HT-29 (cell line): ENCODE data around the gene ENTHD1. TPM values are rescaled to one million over a fixed set of nuclear protein-coding genes. Genes with fewer than 3 reads are reported as not detected.
"Not testable (repeated sequence)": the region's sequence is repeated elsewhere in the genome, so short reads cannot be mapped to it uniquely, and the experiment has no call there.

Experiments used
- DNase-seq: peaks from one replicate; pipeline ENCODE4 v3.0.0-alpha.2; 2015; ENCODE audit warnings: low spot score
- total RNA-seq: library from RNA; depleted of rRNA; stranded (reverse); fragments of >200 nt; shearing (Covaris generic); gene quantifications from 2 replicates; pipeline ENCODE4 v1.2.3, GENCODE V29; 2014

Gene ENTHD1
- total RNA-seq, 1 experiment from 2014 or later = not detected

DNA sequence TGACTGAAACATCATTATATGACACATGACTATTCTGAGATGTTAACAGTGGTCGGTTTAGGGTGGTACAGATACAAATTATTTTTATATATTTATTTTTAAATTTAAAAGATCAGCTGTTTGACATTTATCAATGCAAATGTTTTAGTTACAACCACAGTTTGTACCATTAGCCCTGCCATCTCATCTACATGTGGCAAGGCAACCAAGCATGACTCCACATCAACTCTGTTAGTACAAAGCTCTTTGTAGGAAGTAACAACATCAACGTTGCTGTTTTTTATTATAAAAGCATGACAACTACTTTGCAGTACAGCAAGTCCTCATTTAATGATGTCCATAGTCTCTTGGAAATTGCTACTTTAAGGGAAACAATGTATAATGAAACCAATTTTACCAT is 40.8 kb downstream of the ENTHD1 start:
- no peak for DNase-seq

GRCh38 chr22:39851606-39852315 is 41.8 kb downstream of the ENTHD1 start:
- DNase-seq = no peak

- DNase-seq = no peak
These were observed 46.1 kb downstream of the ENTHD1 start for GRCh38 chr22:39847477-39847876.

GRCh38 chr22:39846539-39846938 is 47.0 kb downstream of the ENTHD1 start:
- DNase-seq = not testable (repeated sequence)

DNA sequence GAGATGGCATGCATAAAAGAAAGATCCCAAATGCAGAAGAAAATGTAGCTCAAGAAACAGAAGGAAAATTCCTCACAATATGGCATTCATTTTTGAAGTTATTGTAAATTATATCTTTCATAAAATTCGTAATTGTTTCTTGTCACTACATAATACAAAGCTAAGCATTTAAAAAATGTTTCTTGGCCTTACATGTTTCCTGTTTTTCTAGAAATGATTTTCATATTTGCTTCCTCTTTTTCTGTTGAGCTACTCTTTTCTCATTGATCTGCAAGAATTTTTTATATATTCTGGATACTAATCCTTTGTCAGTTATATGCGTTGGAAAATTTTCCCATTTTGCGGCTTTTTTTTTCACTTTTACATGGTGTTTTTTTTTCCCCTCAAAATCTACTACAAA is 48.0 kb downstream of the ENTHD1 start:
- DNase-seq = no peak

DNA sequence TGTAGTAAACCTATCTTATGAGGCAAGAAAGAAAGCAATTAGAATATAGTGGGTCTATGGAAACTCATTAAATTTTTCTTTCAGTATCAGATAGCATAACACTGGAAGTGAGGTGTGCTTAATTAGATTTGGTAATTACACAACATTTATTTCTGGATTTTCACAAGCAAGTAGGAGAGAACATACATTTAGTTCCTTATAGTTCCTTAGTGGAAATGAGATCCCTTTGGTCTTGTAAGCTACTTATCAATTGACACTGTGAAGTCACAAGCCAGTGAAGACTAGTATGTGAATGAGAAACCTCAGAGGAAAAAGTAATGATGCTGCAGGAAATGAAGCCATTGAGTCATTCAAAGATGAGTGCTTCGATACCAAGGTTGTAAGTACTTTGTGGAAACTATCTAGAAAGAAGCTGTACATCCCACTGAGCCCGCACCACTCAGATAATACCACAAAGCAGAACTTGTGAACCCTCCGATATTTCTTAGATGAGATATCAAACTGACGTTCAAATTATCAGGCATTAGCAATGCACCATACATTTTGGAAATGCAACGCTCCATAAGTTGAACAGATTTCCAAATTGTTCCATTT is 53.5 kb downstream of the ENTHD1 start:
- DNase-seq = no peak

GRCh38 chr22:39839204-39839603 is 54.4 kb downstream of the ENTHD1 start:
- no peak for DNase-seq

GRCh38 chr22:39833610-39834009 is 60.0 kb downstream of the ENTHD1 start:
- no peak for DNase-seq

DNA sequence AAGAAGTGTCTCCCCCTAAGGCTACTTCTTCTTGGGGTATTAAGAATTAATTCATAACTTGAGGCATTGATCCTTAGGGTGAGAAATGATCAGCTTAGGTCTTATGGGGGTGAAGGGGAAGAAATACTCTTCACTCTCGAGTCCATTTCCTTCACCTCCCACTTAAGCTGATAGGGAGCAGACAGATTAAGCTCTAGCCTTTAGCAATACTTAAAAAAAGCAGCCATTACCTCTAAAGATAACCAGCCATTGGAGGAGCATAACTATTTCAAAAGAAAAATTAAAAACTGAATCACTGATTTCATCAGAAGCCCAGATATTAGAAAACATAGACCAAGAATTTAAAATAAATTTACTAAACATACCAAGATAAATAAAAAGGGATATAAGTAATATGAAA is 60.5 kb downstream of the ENTHD1 start:
- DNase-seq = no peak

- DNase-seq = no peak
These were observed 60.9 kb downstream of the ENTHD1 start for GRCh38 chr22:39832627-39833074.

- no peak for DNase-seq
These were observed 67.9 kb downstream of the ENTHD1 start for GRCh38 chr22:39825661-39826102.

DNA sequence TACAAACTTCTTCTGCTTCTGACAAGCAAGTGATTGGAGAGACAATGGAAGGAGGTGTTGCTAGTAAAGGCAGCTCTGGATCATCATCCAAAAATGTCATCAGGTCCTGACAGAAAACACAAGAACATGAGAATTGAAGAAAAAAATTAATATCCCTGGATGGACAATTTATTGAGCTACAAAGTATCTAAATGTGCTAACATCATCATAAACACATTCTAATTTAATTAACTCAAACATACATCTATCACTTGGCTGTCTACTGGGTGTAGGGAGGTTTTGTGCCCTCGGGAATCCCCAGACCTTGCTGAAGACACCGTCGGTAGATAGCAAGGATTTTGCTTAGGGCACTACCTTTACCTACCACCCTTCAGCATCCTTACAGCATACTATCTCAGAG is 72.6 kb downstream of the ENTHD1 start:
- DNase-seq = no peak

DNA sequence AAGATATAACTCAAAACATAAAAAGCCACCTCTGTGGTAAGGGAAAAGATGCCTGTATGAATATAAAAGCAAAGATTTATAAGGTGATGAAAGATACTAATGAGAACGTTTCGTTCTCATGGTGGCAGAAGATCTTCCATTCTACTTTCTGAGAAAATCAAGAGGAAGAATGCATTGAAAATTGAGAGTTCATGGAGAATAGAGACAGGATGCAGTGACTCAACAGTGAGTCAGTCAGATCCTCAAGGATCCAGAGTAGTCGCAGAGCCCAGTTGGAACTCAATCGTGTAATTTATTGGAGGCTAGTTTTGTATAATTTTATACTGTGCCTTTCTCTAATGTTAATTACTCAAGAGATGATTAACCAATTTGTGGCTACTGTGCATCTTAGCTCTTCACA is 73.3 kb downstream of the ENTHD1 start:
- no peak for DNase-seq

DNA sequence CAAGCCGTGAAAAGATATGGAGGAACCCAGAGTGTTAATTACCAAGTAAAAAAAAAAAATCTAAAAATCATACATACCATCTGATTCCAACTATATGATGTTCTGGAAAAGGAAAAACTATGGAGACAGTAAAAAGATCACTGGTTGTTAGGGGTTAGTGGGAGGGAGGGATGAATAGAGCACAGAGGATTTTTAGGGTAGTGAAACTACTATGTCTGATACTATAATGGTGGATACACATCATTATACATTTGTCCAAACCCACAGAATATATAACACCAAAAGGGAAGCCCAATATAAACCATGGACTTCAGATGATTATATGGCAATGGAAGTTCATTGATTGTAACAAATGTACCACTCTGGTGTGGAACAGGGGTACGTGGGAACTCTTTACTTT is 74.1 kb downstream of the ENTHD1 start:
- DNase-seq = no peak

DNA sequence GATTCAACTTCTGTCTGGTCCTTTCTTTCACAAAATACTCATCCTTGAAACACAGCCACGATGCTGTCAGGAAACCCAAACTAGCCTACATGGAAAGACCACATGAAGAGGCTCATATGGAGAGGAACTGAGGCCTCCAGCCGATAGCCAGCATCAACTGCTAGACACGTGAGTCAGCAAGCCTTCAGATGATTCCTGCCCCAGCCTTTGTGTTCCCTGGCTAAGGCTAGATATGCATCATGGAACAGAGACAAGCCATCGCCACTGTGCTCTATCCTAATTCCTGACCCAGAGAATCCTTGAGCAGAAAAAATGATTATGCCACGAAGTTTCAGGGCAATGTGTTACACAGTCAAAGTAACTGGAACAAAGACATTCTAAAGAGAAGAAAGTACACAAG is 75.5 kb downstream of the ENTHD1 start:
- DNase-seq = no peak

GRCh38 chr22:39815932-39816331 is 77.6 kb downstream of the ENTHD1 start:
- DNase-seq = no peak

GRCh38 chr22:39814899-39815298 is 78.7 kb downstream of the ENTHD1 start:
- no peak for DNase-seq

DNA sequence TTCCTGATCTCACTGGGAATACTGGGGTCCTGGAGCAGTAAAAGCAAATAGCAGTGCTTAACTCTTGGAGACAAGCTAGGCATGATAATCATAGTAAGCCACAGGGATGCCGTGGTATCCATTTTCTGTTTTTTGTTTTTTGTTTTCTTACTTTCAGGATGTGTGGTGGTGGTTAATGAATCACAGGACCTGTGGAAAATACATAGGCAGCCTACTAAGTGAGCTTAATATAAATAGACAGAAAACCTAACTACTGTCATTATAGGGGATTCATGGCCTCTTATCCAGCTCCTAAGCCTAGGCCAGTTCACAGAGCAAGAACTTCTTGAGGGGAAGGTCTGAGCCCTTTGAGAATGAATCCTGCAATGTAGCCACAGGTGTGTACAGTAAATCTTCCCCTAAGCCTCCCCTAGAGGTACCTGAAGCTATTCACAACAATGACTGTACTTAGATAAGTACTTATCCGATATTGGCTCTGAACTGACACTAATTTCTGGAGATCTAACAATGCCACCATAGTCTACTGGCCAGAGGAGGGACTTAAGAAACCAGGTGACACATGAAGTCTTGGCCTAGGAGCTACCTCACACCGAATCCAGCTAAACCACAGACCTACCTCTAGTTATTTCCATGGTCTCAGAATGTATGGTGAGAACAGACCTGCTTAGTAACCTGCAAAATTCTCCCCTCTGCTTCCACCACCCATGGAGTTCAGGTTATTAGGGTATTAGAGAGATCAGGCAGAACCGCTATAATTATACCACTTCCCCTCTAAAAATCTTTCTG is 83.6 kb downstream of the ENTHD1 start:
- no peak for DNase-seq

DNA sequence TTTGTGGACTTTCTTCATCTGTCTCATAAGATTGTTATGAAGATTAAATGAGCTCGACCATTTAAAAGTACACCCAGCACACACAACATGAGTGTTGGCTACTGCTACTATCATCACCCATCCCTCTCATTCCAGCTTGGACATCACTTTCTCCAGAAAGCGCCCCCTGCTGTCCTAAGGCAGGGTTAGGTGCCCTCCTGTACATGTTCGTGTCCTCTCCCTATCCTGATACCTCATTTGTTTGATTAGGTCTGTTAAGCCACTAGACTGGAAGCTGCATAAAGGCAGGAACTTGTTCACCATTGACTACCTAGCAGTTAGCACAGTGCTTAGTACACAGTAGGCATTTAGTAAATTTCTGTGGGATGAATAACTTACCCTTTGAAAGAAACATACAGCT is 85.5 kb downstream of the ENTHD1 start:
- DNase-seq = peak; percentile 30

GRCh38 chr22:39806109-39806508 is 87.5 kb downstream of the ENTHD1 start:
- no peak for DNase-seq

GRCh38 chr22:39805117-39805516 is 88.4 kb downstream of the ENTHD1 start:
- DNase-seq = no peak

- DNase-seq = no peak
These were observed 90.9 kb downstream of the ENTHD1 start for GRCh38 chr22:39802682-39803081.
